Upper lobe of left lung (tissue), 4 donors: ENCODE results near the gene SCYGR8.

Experiments used
- CTCF ChIP-seq, 6 experiments: fragments of 450-650 bp in 4 of 6; fragments of 200-600 bp in 2 of 6; sonication (generic) in 2 of 6; IDR thresholded peaks; one replicate each; pipeline ENCODE4 v1.5.1; 2016 to 2019; ENCODE audit warnings: antibody characterized with exemption in 6 of 6
- POLR2AphosphoS5 ChIP-seq, 2 donors: sonication (generic); formaldehyde crosslinking; IDR thresholded peaks; one replicate each; pipeline ENCODE4 v1.5.1; 2017; ENCODE audit warnings: antibody characterized with exemption in 2 of 2

DNA sequence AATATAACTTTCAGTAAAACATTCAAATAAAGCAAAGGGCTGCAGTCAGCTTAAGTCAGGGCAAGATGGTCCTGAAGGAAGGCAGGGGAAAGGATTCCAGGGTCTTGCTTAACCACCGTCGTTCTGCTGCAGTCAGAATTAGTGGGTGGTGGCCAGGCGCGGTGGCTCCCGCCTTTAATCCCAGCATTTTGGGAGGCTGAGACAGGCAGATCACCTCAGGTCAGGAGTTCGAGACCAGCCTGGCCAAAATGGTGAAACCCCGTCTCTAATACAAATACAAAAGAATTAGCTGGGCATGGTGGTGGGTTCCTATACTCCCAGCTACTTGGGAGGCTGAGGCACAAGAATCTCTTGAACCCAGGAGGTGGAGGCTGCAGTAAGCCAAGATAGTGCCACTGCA lies 34.7 kb upstream of the SCYGR8 start:
- no peak for TF ChIP-seq CTCF (IDR thresholded peaks at IDR 0.05)
- TF ChIP-seq POLR2AphosphoS5 (IDR thresholded peaks at IDR 0.05): no peak
